ENCODE measurements around the gene RBM42.
"Not testable (repeated sequence)": the region's sequence is repeated elsewhere in the genome, so short reads cannot be mapped to it uniquely, and the experiment has no call there.

The RBM42 gene

GRCh38 chr19:35622750-35623149 is 6.1 kb upstream of the RBM42 start:
- DNase-seq: no peak

- DNase-seq: no peak
These were observed 5.4 kb upstream of the RBM42 start for GRCh38 chr19:35623327-35624010.

DNA sequence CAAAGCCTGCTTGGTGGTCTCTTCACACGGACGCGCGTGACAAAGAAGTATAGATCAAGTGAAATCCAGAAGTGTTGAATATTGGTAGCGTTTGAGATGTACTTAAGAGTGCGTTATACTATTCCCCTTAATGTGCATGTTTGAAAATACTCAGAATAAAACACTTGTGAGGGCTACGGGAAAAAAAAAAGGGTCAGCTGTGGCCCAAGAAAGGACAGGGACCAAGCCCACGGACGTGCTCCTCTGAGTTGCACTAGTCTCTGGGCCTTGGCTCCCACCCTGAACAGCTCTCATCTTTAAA is 622 bp upstream of the RBM42 start:
- no peak for DNase-seq

GRCh38 chr19:35629332-35629633 is 447 bp downstream of the RBM42 start:
- no peak for DNase-seq

DNA sequence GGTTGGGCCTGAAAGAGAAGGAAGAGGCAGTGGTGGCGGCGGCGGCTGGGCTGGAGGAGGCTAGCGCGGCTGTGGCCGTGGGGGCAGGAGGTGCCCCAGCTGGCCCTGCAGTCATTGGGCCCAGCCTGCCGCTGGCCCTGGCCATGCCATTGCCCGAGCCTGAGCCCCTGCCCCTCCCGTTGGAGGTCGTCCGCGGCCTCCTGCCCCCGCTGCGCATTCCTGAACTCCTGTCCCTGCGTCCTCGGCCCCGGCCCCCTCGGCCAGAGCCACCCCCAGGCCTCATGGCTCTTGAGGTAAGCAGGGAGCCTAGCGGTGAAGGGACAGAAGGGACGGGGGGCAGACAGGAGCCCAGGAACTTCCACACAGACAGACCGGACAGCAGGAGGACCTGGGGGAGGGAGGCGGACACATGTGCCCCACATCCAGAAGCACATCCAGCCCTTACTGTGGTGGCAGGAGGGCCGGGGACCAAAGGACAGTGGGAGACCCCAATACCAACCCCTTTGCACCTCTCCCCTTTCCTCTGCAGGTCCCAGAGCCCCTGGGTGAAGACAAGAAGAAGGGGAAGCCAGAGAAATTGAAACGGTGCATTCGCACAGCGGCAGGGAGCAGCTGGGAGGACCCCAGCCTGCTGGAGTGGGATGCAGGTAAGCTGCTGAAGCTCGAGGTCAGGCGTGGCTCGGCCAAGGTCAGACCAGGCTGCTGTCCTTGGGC is 5.0 kb downstream of the RBM42 start:
- DNase-seq: no peak

DNA sequence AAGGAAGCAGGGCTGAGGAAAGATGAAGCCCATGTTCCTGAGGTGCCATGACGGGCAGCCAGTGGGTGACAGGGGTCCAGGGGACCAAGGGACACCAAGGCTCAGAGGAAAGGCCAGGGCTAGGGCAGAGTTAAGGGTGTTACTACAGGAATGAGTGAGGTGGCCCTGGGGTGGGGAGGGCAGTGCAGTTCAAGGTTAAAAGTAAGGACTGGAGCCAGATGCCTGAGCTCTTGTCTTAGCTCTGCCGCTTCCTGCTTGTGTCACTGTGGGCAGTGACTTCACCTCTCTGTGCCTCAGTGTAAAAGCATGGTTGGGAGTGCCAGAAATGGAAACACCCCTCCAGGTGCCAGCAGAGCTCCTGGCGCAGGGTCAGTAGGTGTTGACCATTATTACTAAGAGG is 7.8 kb downstream of the RBM42 start:
- no peak for DNase-seq

DNA sequence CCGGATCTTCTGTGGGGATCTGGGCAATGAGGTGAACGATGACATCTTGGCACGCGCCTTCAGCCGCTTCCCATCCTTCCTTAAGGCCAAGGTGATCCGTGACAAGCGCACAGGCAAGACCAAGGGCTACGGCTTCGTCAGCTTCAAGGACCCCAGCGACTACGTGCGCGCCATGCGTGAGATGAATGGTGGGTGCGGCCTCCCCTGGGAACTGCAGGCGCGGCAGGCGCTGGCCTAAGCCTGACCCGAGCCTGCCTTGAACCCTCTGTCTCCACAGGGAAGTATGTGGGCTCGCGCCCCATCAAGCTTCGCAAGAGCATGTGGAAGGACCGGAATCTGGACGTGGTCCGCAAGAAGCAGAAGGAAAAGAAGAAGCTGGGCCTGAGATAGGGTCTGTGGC is 8.3 kb downstream of the RBM42 start:
- no peak for DNase-seq

DNA sequence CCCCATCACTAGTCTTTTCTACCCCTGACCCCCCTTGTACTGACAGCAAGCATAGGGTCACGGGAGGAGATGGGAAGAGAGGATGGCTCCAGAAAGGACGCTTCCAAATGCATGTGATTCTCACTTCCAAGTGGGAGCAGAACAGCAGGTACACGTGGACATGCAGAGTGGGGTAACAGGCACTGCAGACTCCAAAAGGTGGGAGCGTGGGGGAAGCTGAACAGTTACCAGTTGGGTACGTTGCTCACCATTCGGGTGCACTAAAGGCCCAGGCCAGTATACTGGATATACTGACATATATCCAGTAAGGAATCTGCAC is 10.4 kb downstream of the RBM42 start:
- DNase-seq: no peak

GRCh38 chr19:35639863-35640262 is 11.0 kb downstream of the RBM42 start:
- DNase-seq: no peak

DNA sequence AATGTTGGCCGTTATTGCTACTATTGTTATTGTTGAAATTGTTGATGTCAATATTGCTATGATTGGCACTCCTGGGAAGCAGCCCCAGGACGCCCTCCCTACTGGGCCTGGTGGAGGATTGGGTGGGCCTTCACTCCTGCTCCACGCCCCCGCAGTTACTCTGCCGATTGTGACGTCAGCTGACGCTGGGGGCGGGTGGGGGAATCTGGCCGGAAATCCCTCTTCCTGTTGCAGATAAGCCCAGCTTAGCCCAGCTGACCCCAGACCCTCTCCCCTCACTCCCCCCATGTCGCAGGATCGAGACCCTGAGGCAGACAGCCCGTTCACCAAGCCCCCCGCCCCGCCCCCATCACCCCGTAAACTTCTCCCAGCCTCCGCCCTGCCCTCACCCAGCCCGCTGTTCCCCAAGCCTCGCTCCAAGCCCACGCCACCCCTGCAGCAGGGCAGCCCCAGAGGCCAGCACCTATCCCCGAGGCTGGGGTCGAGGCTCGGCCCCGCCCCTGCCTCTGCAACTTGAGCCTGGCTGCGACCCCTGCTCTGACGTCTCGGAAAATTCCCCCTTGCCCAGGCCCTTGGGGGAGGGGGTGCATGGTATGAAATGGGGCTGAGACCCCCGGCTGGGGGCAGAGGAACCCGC is 12.8 kb downstream of the RBM42 start, which contains the start of gene ETV2:
Gene ETV2 (plus strand): TSS at position 231 of the 637 bp plus-strand sequence. CDS start 716 bp downstream, outside the sequence.
- peak; percentile 38 for DNase-seq

DNA sequence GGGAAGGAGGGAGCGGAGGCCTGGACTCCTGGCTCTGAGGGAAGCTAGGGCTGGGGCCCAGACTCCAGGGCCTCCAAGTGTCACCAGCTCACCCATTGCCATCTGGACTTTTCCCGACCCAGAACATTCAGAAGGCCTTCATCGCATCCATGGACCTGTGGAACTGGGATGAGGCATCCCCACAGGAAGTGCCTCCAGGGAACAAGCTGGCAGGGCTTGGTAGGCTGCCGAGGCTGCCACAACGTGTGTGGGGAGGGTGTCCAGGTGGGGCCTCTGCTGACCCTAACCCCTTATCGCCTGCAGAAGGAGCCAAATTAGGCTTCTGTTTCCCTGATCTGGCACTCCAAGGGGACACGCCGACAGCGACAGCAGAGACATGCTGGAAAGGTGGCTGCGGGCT is 13.5 kb downstream of the RBM42 start:
- peak; percentile 17 for DNase-seq

GRCh38 chr19:35642798-35643254 is 14.0 kb downstream of the RBM42 start:
- DNase-seq: no peak

DNA sequence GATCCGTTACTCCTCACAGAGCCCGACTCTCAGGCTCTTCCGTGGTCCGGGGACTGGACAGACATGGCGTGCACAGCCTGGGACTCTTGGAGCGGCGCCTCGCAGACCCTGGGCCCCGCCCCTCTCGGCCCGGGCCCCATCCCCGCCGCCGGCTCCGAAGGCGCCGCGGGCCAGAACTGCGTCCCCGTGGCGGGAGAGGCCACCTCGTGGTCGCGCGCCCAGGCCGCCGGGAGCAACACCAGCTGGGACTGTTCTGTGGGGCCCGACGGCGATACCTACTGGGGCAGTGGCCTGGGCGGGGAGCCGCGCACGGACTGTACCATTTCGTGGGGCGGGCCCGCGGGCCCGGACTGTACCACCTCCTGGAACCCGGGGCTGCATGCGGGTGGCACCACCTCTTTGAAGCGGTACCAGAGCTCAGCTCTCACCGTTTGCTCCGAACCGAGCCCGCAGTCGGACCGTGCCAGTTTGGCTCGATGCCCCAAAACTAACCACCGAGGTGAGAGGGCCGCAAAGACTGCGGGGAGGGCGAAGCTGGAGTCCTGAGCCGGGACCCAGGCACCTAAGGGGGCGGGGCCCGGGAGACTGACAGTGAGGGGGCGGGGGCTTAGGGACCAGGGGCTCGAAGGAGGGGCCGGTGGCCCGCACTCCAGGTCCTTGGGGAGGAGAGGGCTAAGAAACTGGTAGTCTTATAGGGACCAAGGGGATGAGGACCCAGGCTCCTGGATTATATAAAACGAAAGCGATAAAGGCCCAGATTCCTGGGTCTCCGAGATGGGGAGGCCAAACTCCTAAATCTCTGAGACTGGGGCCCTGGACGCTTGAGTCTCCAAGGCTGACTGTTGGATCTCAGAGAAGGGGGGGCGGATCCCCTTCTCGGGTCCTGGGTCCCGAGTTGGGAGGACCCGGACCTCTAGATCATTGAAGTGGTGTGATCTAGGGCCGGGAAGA is 14.7 kb downstream of the RBM42 start:
- peak; percentile 95 for DNase-seq

GRCh38 chr19:35644206-35644986 is 15.6 kb downstream of the RBM42 start:
- peak; percentile 98 for DNase-seq

DNA sequence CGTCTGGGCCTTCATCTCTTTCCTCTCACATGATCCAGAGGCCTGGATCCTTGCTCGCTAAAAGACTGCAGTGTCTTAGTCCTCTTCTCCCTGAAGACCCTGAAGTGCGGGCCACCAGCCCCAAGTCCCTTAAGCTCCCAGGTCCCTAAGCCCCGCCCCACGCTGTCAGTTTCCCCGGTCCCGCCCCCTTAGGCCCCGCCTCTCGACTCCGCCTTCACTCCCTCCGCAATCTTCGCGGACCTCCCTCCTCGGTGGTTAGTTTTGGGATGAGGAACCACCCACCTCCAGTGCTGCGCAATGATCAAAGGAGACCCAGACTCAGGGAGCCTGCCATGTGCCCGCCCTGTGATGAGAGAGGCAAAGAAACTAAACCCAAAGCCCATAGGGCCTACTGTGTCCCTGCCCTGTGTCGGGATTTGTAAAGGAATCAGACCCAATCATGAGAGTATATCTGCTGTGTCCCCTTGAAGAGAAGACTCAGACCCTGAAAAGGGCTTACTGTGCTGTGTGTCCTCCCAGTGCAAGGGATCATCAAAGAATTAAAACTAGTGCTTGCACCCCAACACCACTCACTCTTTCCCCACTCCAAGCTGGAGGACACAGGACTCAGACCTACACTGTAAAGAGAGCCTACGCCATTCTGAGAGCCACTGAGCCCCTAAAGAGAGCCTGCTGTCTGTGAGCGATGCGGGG is 16.3 kb downstream of the RBM42 start:
- peak; percentile 91 for DNase-seq

DNA sequence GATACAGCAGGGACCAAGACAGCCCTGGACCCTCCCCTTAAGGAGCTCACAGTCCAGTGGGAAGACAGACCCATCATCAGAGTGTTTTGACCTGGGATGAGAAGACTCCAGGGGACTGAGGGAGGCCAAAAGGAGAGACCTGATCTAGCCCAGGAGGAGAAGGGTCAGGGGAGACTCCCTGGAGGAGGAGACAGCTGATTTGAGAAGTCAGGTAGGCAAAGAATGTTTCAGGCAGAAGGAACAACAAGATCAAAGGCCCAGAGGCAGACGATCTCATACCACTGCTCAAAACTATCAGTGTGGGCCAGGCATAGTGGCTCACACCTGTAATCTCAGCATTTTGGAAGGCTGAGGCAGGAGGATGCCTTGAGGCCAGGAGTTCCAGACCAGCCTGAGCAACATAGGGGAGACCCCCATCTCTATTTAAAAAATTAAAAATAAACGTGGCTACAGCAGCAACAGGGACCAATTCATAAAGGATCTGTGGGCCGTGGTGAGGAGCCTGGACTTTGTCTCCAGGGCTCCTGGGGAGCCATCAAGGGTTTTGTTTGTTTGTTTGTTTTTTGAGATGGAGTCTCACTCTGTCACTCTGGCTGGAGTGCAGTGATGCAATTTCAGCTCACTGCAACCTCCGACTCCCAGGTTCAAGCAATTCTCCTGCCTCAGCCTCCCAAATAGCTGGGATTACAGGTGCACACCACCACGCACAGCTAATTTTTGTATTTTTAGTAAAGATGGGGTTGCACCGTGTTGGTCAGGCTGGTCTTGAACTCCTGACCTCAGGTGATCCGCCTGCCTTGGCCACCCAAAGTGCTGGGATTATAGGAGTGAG is 17.1 kb downstream of the RBM42 start:
- DNase-seq: no peak

DNA sequence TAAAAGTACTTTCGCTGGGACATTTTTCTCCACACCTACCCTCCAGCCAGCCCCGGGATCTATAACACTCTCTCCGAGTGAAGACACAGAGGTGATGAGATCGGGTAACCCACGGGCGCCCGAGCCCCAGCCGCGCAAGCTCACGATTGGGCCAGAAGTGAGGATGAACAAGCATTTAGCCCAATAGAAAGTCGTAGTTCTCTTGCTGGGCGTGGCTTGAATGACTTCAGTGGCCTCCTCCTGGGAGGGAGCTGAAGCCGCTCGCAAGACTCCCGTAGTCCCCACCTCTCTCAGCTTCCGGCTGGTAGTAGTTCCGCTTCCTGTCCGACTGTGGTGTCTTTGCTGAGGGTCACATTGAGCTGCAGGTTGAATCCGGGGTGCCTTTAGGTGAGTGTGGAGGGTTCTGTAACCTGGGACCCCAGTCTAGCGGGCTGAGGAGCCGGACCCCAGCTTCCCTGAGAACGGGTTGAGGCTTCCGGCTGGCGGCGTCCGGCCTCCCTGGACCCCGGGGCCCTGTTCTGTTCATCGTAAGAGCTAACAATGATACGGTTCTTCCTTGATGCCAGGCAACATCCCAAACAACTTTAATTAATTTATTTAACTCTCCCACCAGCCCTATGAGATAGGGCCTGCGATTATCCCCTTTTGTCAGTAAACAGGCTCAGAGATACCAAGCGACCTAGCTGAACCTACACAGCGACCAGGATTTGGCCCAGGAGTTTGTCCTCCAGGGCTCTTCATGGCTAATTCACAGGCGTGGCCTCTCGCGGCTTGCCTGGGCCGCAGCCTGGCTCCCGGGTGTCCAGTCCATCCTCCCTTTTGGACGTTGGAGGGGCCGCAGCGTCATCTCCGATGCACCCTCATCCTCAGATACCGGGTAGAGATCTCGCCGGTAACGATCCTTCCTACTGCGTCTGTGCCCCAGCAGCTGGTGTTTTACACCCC is 19.5 kb downstream of the RBM42 start, which contains the start of gene COX6B1:
Gene COX6B1 (plus strand): TSS at position 307 of the 945 bp plus-strand sequence. CDS start 2,921 bp downstream, outside the sequence.
- peak; percentile 100 for DNase-seq

GRCh38 chr19:35650581-35650980 is 21.7 kb downstream of the RBM42 start:
- DNase-seq: no peak

- not testable (repeated sequence) for DNase-seq
These were observed 26.0 kb downstream of the RBM42 start for GRCh38 chr19:35654828-35655227.

GRCh38 chr19:35655600-35655999 is 26.8 kb downstream of the RBM42 start:
- no peak for DNase-seq
